H1 (cell line): ENCODE results near the gene RNU7-1. TPM values are rescaled to one million over a fixed set of nuclear protein-coding genes. Genes with fewer than 3 reads are reported as not detected.

ENCODE experiments used
- CTCF ChIA-PET: fragments of 300-600 bp; sonication (Branson Sonifier 250); formaldehyde crosslinking; loops from one replicate; lab custom pipeline; 2021; ENCODE audit not compliant: partially characterized antibody; lab: Charles Lee
- POLR2A ChIA-PET: fragments of 300-600 bp; sonication (Branson Sonifier 250); formaldehyde crosslinking; loops from one replicate; lab custom pipeline; 2021; ENCODE audit warnings: inconsistent platforms; ENCODE audit not compliant: partially characterized antibody; lab: Charles Lee
- DNase-seq, 2 experiments: peaks; one replicate each; pipeline versions ENCODE4 v3.0.0 to v3.0.0-alpha.2; 2010 to 2022; ENCODE audit warnings: low spot score in 2 of 2, low read depth in 1 of 2, mixed read lengths in 1 of 2
- FAIRE-seq: peaks from 2 replicates; lab custom pipeline; 2011; peaks lifted over from hg19 to GRCh38; lab: Jason Lieb, UNC
- H2AFZ ChIP-seq: 2 replicates; pipeline ENCODE4 v1.8.1; 2012; ENCODE audit warnings: low read length, inconsistent platforms
- H2AK5ac ChIP-seq: 2 replicates; pipeline ENCODE4 v1.6.1; 2013; ENCODE audit warnings: low read depth, low read length
- H2BK120ac ChIP-seq: replicated peaks from 2 replicates; pipeline ENCODE3; 2013; ENCODE audit warnings: low read depth, low read length, inconsistent platforms
- H2BK12ac ChIP-seq: 2 replicates; pipeline ENCODE4 v1.6.1; 2013; ENCODE audit warnings: low read depth, low read length
- H2BK15ac ChIP-seq: 2 replicates; pipeline ENCODE4 v1.6.1; 2013; ENCODE audit warnings: low read length
- H2BK20ac ChIP-seq: 2 replicates; pipeline ENCODE4 v1.6.1; 2013; ENCODE audit warnings: low read length
- H2BK5ac ChIP-seq: 2 replicates; pipeline ENCODE4 v1.6.1; 2013; ENCODE audit warnings: low read depth, low read length
- H3K14ac ChIP-seq: 2 replicates; pipeline ENCODE4 v1.6.1; 2013; ENCODE audit warnings: inconsistent platforms; ENCODE audit not compliant: insufficient read length
- H3K18ac ChIP-seq: 2 replicates; pipeline ENCODE4 v1.6.1; 2013; ENCODE audit warnings: low read length; ENCODE audit errors: extremely low read depth
- H3K23ac ChIP-seq: 2 replicates; pipeline ENCODE4 v1.6.1; 2013; ENCODE audit warnings: inconsistent platforms; ENCODE audit not compliant: insufficient read length
- H3K23me2 ChIP-seq: 2 replicates; pipeline ENCODE4 v1.6.1; 2013; ENCODE audit warnings: low read depth, low read length
- H3K27ac ChIP-seq: 2 replicates; pipeline ENCODE4 v1.6.1; 2011; ENCODE audit warnings: low read depth, low read length, inconsistent platforms
- H3K27me3 ChIP-seq, 4 experiments: replicated peaks in 1 of 4; 1 replicate in 1 of 4; 2 replicates in 3 of 4; pipeline versions ENCODE4 v1.6.1 to v1.8.1; 2011 to 2013; ENCODE audit warnings: low read length in 3 of 4, mild to moderate bottlenecking in 3 of 4, inconsistent platforms in 2 of 4, mixed read lengths in 2 of 4, moderate library complexity in 1 of 4; ENCODE audit not compliant: control insufficient read depth in 3 of 4, insufficient read depth in 3 of 4; ENCODE audit errors: extremely low read depth in 1 of 4
- H3K36me3 ChIP-seq, 4 experiments: 2 replicates each; pipeline versions ENCODE4 v1.6.1 to v1.8.1; 2011 to 2013; ENCODE audit warnings: mild to moderate bottlenecking in 4 of 4, low read length in 3 of 4, moderate library complexity in 2 of 4, control low read depth in 1 of 4, inconsistent platforms in 1 of 4; ENCODE audit not compliant: insufficient read depth in 4 of 4, control insufficient read depth in 2 of 4
- H3K4ac ChIP-seq: replicated peaks from 2 replicates; pipeline ENCODE3; 2013; ENCODE audit warnings: low read length, low read depth, mixed read lengths, inconsistent platforms; ENCODE audit not compliant: insufficient read length
- H3K4me1 ChIP-seq, 4 experiments: replicated peaks in 1 of 4; 1 replicate in 1 of 4; 2 replicates in 3 of 4; pipeline versions ENCODE4 v1.6.1 to v1.8.1; 2011 to 2013; ENCODE audit warnings: low read length in 3 of 4, inconsistent platforms in 2 of 4, mixed read lengths in 1 of 4; ENCODE audit not compliant: insufficient read depth in 4 of 4, control insufficient read depth in 3 of 4
- H3K4me2 ChIP-seq, 2 experiments: 2 replicates each; pipeline versions ENCODE4 v1.6.1 to v1.8.1; 2011 to 2013; ENCODE audit warnings: low read depth in 2 of 2, low read length in 2 of 2, control low read depth in 1 of 2, inconsistent platforms in 1 of 2, mild to moderate bottlenecking in 1 of 2; ENCODE audit not compliant: insufficient read depth in 1 of 2
- H3K4me3 ChIP-seq, 4 experiments: fragments of 200-600, 300-600 bp in 1 of 4; sonication (generic), shearing (Covaris generic), sonication (Bioruptor Twin) in 1 of 4; 2 replicates each; pipeline versions ENCODE4 v1.5.1 to v1.8.1; 2011 to 2016; ENCODE audit warnings: low read length in 4 of 4, low read depth in 3 of 4, control low read depth in 2 of 4, inconsistent platforms in 2 of 4, mild to moderate bottlenecking in 2 of 4, mixed read lengths in 1 of 4, moderate library complexity in 1 of 4; ENCODE audit not compliant: insufficient read depth in 2 of 4; ENCODE audit errors: extremely low read depth in 1 of 4
- H3K56ac ChIP-seq: replicated peaks from 2 replicates; pipeline ENCODE3; 2013; ENCODE audit warnings: low read depth, mild to moderate bottlenecking, mixed read lengths, low read length, inconsistent platforms; ENCODE audit not compliant: insufficient read length
- H3K79me1 ChIP-seq: 2 replicates; pipeline ENCODE4 v1.6.1; 2013; ENCODE audit warnings: low read depth, low read length, control low read depth
- H3K79me2 ChIP-seq, 2 experiments: 2 replicates each; pipeline versions ENCODE4 v1.6.1 to v1.8.1; 2012 to 2013; ENCODE audit warnings: low read length in 2 of 2, mild to moderate bottlenecking in 2 of 2, inconsistent platforms in 1 of 2; ENCODE audit not compliant: insufficient read depth in 2 of 2, control insufficient read depth in 1 of 2
- H3K9ac ChIP-seq, 4 experiments: replicated peaks in 1 of 4; 1 replicate in 1 of 4; 2 replicates in 3 of 4; pipeline versions ENCODE4 v1.6.1 to v1.8.1; 2011 to 2013; ENCODE audit warnings: low read depth in 3 of 4, low read length in 3 of 4, control low read depth in 2 of 4, mild to moderate bottlenecking in 2 of 4, moderate library complexity in 2 of 4, inconsistent platforms in 1 of 4; ENCODE audit errors: extremely low read depth in 1 of 4
- H3K9me3 ChIP-seq, 2 experiments: 2 replicates each; pipeline versions ENCODE4 v1.6.1 to v1.8.1; 2012 to 2013; ENCODE audit warnings: mild to moderate bottlenecking in 2 of 2, moderate library complexity in 2 of 2, control low read depth in 1 of 2, inconsistent platforms in 1 of 2, low read depth in 1 of 2, low read length in 1 of 2, mixed read lengths in 1 of 2; ENCODE audit not compliant: insufficient read depth in 2 of 2
- H4K20me1 ChIP-seq, 2 experiments: replicated peaks in 1 of 2; 2 replicates each; pipeline versions ENCODE3 to v1.8.1; 2011 to 2013; ENCODE audit warnings: inconsistent platforms in 2 of 2, low read length in 2 of 2, mild to moderate bottlenecking in 1 of 2; ENCODE audit not compliant: insufficient read depth in 2 of 2, control insufficient read depth in 1 of 2
- H4K5ac ChIP-seq: 2 replicates; pipeline ENCODE4 v1.6.1; 2013; ENCODE audit warnings: low read length, low read depth, mixed read lengths, inconsistent platforms; ENCODE audit not compliant: insufficient read length
- H4K8ac ChIP-seq: 2 replicates; pipeline ENCODE4 v1.8.0; 2013; ENCODE audit warnings: mild to moderate bottlenecking, moderate library complexity, low read length, inconsistent platforms; ENCODE audit not compliant: insufficient read depth; ENCODE audit errors: extremely low read depth
- H4K91ac ChIP-seq: replicated peaks from 2 replicates; pipeline ENCODE3; 2013; ENCODE audit warnings: low read length, mixed read lengths, inconsistent platforms; ENCODE audit not compliant: insufficient read length
- ASH2L ChIP-seq: fragments of 200-600, 300-600 bp; sonication (generic); IDR thresholded peaks from one replicate; pipeline ENCODE4 v1.7.1; 2017; ENCODE audit warnings: low read length
- KDM5A ChIP-seq: fragments of 200-600 bp; IDR thresholded peaks from 2 replicates; pipeline ENCODE4 v1.7.1; 2012; ENCODE audit warnings: mild to moderate bottlenecking, low read length, inconsistent platforms, mixed read lengths
- MAFK ChIP-seq: IDR thresholded peaks from 2 replicates; pipeline ENCODE4 v1.6.1; 2012; ENCODE audit warnings: low read depth, mild to moderate bottlenecking, improper control_type of control experiment, low read length
- POLR2AphosphoS5 ChIP-seq: IDR thresholded peaks from 2 replicates; pipeline ENCODE4 v1.6.1; 2011; ENCODE audit warnings: low read depth, low read length
- RBBP5 ChIP-seq: IDR thresholded peaks from 2 replicates; pipeline ENCODE4 v1.7.1; 2012; ENCODE audit warnings: low read depth, mild to moderate bottlenecking, inconsistent platforms, low read length, moderate library complexity, borderline replicate concordance
- SAP30 ChIP-seq: fragments of 300-600 bp; sonication (generic); IDR thresholded peaks from 2 replicates; pipeline ENCODE4 v1.7.1; 2012; ENCODE audit warnings: low read length, moderate library complexity, mild to moderate bottlenecking, inconsistent platforms; ENCODE audit not compliant: insufficient read depth, insufficient replicate concordance
- SIX5 ChIP-seq: IDR thresholded peaks from 2 replicates; pipeline ENCODE4 v1.6.1; 2011; ENCODE audit warnings: mild to moderate bottlenecking, low read depth, low read length
- WGBS, 2 experiments: shearing (Covaris generic) in 1 of 2; methylation state at CpG; one replicate each; pipeline versions ENCODE4 v1.1.6 to v1.1.7; 2013 to 2015; ENCODE audit warnings: low lambda C conversion rate in 2 of 2, mixed read lengths in 2 of 2, inconsistent platforms in 1 of 2, low coverage in 1 of 2, missing lambda C conversion rate in 1 of 2; ENCODE audit not compliant: insufficient replicate concordance in 2 of 2, insufficient coverage in 1 of 2, insufficient read length in 1 of 2; ENCODE audit errors: extremely low coverage in 1 of 2, missing lambda C conversion rate in 1 of 2; 5-methylcytosine and 5-hydroxymethylcytosine counted together
- polyA plus RNA-seq, 7 experiments: library from polyadenylated mRNA; depleted of rRNA in 3 of 7; stranded (reverse) in 5 of 7; unstranded in 2 of 7; fragments of >200 nt in 5 of 7; fragments of 200-250 nt in 2 of 7; gene quantifications; 1 replicate in 5 of 7; 2 replicates in 1 of 7; 4 replicates in 1 of 7; pipeline versions ENCODE4 v1.2.1 to v1.2.3, GENCODE V29; 2011 to 2013; ENCODE audit warnings: missing spikeins in 2 of 7, mixed read lengths in 2 of 7
- total RNA-seq: library from RNA; stranded (reverse); fragmentation: NEBNext Ultra II Directional; extraction: Animal tissue kit (Norgen Biotek cat#: 25700); gene quantifications from 2 replicates; pipeline ENCODE4 v1.2.1, GENCODE V29; 2021
- TF ChIP-seq, protein P1 (sequence below): IDR thresholded peaks from 2 replicates; pipeline ENCODE4 v1.6.1; 2011; ENCODE audit warnings: low read depth, mild to moderate bottlenecking, low read length; ENCODE audit not compliant: insufficient read depth

The RNU7-1 gene
- total and polyA plus RNA-seq, 2 of the 8 experiments (the other 6 are each of a cell fraction or from before 2014, with no cell fraction given): not detected

DNA sequence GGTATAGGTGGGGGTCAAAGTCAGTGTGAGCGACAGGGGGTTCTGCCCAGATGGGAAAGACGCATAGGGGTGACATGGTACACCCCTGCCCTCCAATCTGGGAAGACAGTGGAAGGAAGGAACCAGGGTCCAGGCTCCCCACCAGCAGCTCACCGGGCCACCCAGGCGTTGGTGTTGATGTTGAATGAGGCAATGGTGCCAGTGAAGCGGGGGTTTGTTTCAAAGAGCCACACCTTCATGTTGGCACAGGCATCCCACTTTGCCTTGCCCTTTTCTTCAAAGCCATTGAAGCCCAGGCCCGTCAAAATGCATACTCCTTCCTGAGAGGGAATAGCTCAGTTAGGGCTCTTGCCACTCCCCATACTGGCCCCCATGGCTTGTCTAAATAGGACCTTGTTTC lies 34.6 kb downstream of the RNU7-1 start:
- Histone ChIP-seq H3K4me2 (no peak overlapping the region), H3K4me1 (peaks cover 0 to 6% (median under 1%) of the 10 kb centered on the region in 4 experiments; a peak in 2 of 7 replicates), H3K9ac (no peak overlapping the region; a peak in 1 of 7 replicates), H3K9me3 (no peaks in the 10 kb centered on the region), H2BK12ac (no peak overlapping the region), H3K56ac (no peak overlapping the region), H3K4ac (no peak overlapping the region), H4K5ac (no peak overlapping the region), H4K8ac (no peak overlapping the region), H2BK5ac (no peak overlapping the region), H2AK5ac (no peak overlapping the region), H3K36me3 (peaks cover 27 to 81% (median 54%) of the 10 kb centered on the region in 4 experiments), H3K79me1 (0 out of 2 replicates have a peak, but pooled peaks cover 2% of the 10 kb centered on the region), H3K27ac (no peak overlapping the region), H2BK120ac (no peak overlapping the region), H3K4me3 (no peak overlapping the region), H2AFZ (no peak overlapping the region), H3K27me3 (no peaks in the 10 kb centered on the region), H3K18ac (no peak overlapping the region), H3K79me2 (no peaks in the 10 kb centered on the region), H3K23ac (no peak overlapping the region), H4K91ac (no peak overlapping the region), H3K14ac (no peak overlapping the region), H2BK15ac (no peak overlapping the region), H2BK20ac (no peak overlapping the region), H3K23me2 (no peaks in the 10 kb centered on the region), H4K20me1 (peaks cover 8 to 9% of the 10 kb centered on the region in 2 experiments)
- FAIRE-seq (no peak), DNase-seq (no peak)
- WGBS, 2 experiments: 77% methylated on average over 6 of the region's 6 CpGs; no CpG with 5 or more reads in 1 of the 2 experiments
- no peak for TF ChIP-seq SIX5
- no peak for TF ChIP-seq RBBP5
- TF ChIP-seq ASH2L: no peak
- no peak for TF ChIP-seq MAFK
- no peak for TF ChIP-seq KDM5A
- no peak for TF ChIP-seq POLR2AphosphoS5
- TF ChIP-seq SAP30: no peak
- TF ChIP-seq, protein P1, sequence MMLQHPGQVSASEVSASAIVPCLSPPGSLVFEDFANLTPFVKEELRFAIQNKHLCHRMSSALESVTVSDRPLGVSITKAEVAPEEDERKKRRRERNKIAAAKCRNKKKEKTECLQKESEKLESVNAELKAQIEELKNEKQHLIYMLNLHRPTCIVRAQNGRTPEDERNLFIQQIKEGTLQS: no peak
- CTCF ChIA-PET: interaction anchor here (0.6 to 1.9 kb wide), 13 partner anchors 12 to 1729 kb away, joined by 3 to 10 read pairs (median 3); partner anchors contain the start of genes C12orf57 and RNU7-1
- POLR2A ChIA-PET: interaction anchor here (0.6 to 30.5 kb wide), 21 partner anchors 8 to 554 kb away, joined by 3 to 1596 read pairs (median 4); partner anchors contain the start of genes ATN1, C12orf57, CLSTN3 and PTPN6
